Neural progenitor cell (in vitro differentiated cells): ENCODE measurements around the gene LMBRD2. TPM values are rescaled to one million over a fixed set of nuclear protein-coding genes. Genes with fewer than 3 reads are reported as not detected.

Experiments
- DNase-seq: peaks from one replicate; pipeline ENCODE4 v3.0.0-alpha.2; 2016; ENCODE audit warnings: low spot score
- H2AFZ ChIP-seq: fragments of 200-600 bp; sonication (generic); replicated peaks from 2 replicates; pipeline ENCODE4 v1.6.1; 2016; ENCODE audit warnings: antibody characterized with exemption
- H3F3A ChIP-seq: fragments of 200-600 bp; sonication (generic); 2 replicates; pipeline ENCODE4 v1.6.1; 2016; ENCODE audit warnings: antibody characterized with exemption, low read depth
- H3K27ac ChIP-seq: fragments of 200-600 bp; sonication (generic); 2 replicates; pipeline ENCODE4 v1.5.1; 2016; ENCODE audit warnings: mild to moderate bottlenecking
- H3K27me3 ChIP-seq: fragments of 200-600 bp; sonication (generic); 2 replicates; pipeline ENCODE4 v1.6.1; 2016; ENCODE audit warnings: mild to moderate bottlenecking, moderate library complexity
- H3K36me3 ChIP-seq: fragments of 200-600 bp; sonication (generic); 2 replicates; pipeline ENCODE4 v1.5.1; 2016
- H3K4me1 ChIP-seq: fragments of 200-600 bp; sonication (generic); 2 replicates; pipeline ENCODE4 v1.6.1; 2016; ENCODE audit warnings: mixed run types
- H3K4me2 ChIP-seq: fragments of 200-600 bp; sonication (generic); 2 replicates; pipeline ENCODE4 v1.6.1; 2016
- H3K4me3 ChIP-seq: fragments of 200-600 bp; sonication (generic); 2 replicates; pipeline ENCODE4 v1.5.1; 2016
- H3K79me2 ChIP-seq: fragments of 200-600 bp; sonication (generic); 2 replicates; pipeline ENCODE4 v1.6.1; 2016; ENCODE audit warnings: low read depth
- H3K9ac ChIP-seq: fragments of 200-600 bp; sonication (generic); 2 replicates; pipeline ENCODE4 v1.6.1; 2016
- H3K9me3 ChIP-seq: fragments of 200-600 bp; sonication (generic); 2 replicates; pipeline ENCODE4 v1.5.1; 2016; ENCODE audit warnings: low read depth
- H4K20me1 ChIP-seq: fragments of 200-600 bp; sonication (generic); 2 replicates; pipeline ENCODE4 v1.6.1; 2016; ENCODE audit warnings: low read depth
- H3K27ac Mint-ChIP-seq: 3 replicates; pipeline ENCODE4 v1.8.0; 2021; ENCODE audit warnings: mixed read lengths
- H3K27me3 Mint-ChIP-seq: 2 replicates; pipeline ENCODE4 v1.8.0; 2022; ENCODE audit warnings: low read depth, mild to moderate bottlenecking, inconsistent platforms, moderate library complexity, mixed read lengths; ENCODE audit not compliant: insufficient read depth
- H3K36me3 Mint-ChIP-seq: 3 replicates; pipeline ENCODE4 v1.8.0; 2021; ENCODE audit warnings: mixed read lengths
- H3K4me1 Mint-ChIP-seq: 3 replicates; pipeline ENCODE4 v1.8.0; 2021; ENCODE audit warnings: mixed read lengths
- H3K4me3 Mint-ChIP-seq: 3 replicates; pipeline ENCODE4 v1.8.0; 2021; ENCODE audit warnings: mild to moderate bottlenecking, moderate library complexity, mixed read lengths
- H3K9me3 Mint-ChIP-seq: 3 replicates; pipeline ENCODE4 v1.8.0; 2020; ENCODE audit warnings: mixed read lengths
- CTCF ChIP-seq: fragments of 200-600 bp; sonication (generic); IDR thresholded peaks from 2 replicates; pipeline ENCODE4 v1.5.1; 2017; ENCODE audit warnings: antibody characterized with exemption, mild to moderate bottlenecking
- EZH2 ChIP-seq: fragments of 200-600 bp; sonication (generic); IDR thresholded peaks from 2 replicates; pipeline ENCODE4 v1.6.1; 2017; ENCODE audit warnings: antibody characterized with exemption, mild to moderate bottlenecking, moderate library complexity
- EZH2phosphoT487 ChIP-seq: fragments of 200-600 bp; sonication (generic); IDR thresholded peaks from 2 replicates; pipeline ENCODE4 v1.6.1; 2017; ENCODE audit warnings: antibody characterized with exemption
- total RNA-seq: library from RNA; depleted of rRNA; stranded (reverse); fragments of >200 nt; gene quantifications from 2 replicates; pipeline ENCODE4 v1.2.3, GENCODE V29; 2015; ENCODE audit warnings: low replicate concordance

Gene LMBRD2
- total RNA-seq, 1 donor from 2014 or later: 11.8 TPM

- Histone ChIP-seq H3K27me3 (no peaks in the 10 kb centered on the region), H3K79me2 (no peaks in the 10 kb centered on the region), H2AFZ (peak overlapping the region; percentile 94), H3K9ac (no peak overlapping the region), H3K36me3 (no peaks in the 10 kb centered on the region), H3K4me1 (no peaks in the 10 kb centered on the region), H3K9me3 (no peaks in the 10 kb centered on the region), H3F3A (no peaks in the 10 kb centered on the region), H3K4me3 (no peak overlapping the region), H4K20me1 (no peaks in the 10 kb centered on the region), H3K4me2 (no peak overlapping the region), H3K27ac (no peak overlapping the region)
- Mint-ChIP-seq H3K27me3 (peaks cover 3% of the 10 kb centered on the region), H3K9me3 (no peaks in the 10 kb centered on the region), H3K4me3 (no peak overlapping the region), H3K27ac (no peak overlapping the region), H3K36me3 (no peaks in the 10 kb centered on the region), H3K4me1 (no peaks in the 10 kb centered on the region)
- peak; percentile 65 for DNase-seq
- TF ChIP-seq CTCF (peak; percentile 72), EZH2phosphoT487 (no peak)
These were observed 72.4 kb downstream of the LMBRD2 start for GRCh38 chr5:36079200-36079781.

- Histone ChIP-seq H3K4me2 (no peak overlapping the region), H3K4me3 (no peak overlapping the region), H3K79me2 (no peaks in the 10 kb centered on the region), H3K4me1 (peaks cover 5% of the 10 kb centered on the region), H4K20me1 (no peaks in the 10 kb centered on the region), H3K9ac (no peak overlapping the region), H3K27me3 (no peaks in the 10 kb centered on the region), H3F3A (no peaks in the 10 kb centered on the region), H3K36me3 (no peaks in the 10 kb centered on the region), H2AFZ (no peak overlapping the region), H3K27ac (no peak overlapping the region), H3K9me3 (no peaks in the 10 kb centered on the region)
- Mint-ChIP-seq H3K4me1 (no peaks in the 10 kb centered on the region), H3K27ac (no peak overlapping the region), H3K4me3 (no peak overlapping the region), H3K36me3 (no peaks in the 10 kb centered on the region), H3K27me3 (no peaks in the 10 kb centered on the region), H3K9me3 (no peaks in the 10 kb centered on the region)
- no peak for TF ChIP-seq EZH2phosphoT487
- TF ChIP-seq CTCF: no peak
- TF ChIP-seq EZH2: no peak
- DNase-seq: no peak
These were observed 73.3 kb downstream of the LMBRD2 start for GRCh38 chr5:36078430-36078829.

- peaks cover 2% of the 10 kb centered on the region for H3K27me3 Mint-ChIP-seq
- H3K27me3 ChIP-seq: no peaks in the 10 kb centered on the region
- no peaks in the 10 kb centered on the region for H3K79me2 ChIP-seq
- H4K20me1 ChIP-seq: no peaks in the 10 kb centered on the region
- peak; percentile 50 for DNase-seq
- H3K27ac ChIP-seq: no peak overlapping the region
- peak overlapping the region; percentile 44 for H2AFZ ChIP-seq
- no peak overlapping the region for H3K4me3 ChIP-seq
- H3K4me1 Mint-ChIP-seq: no peaks in the 10 kb centered on the region
- no peaks in the 10 kb centered on the region for H3F3A ChIP-seq
- no peaks in the 10 kb centered on the region for H3K9me3 ChIP-seq
- no peaks in the 10 kb centered on the region for H3K9me3 Mint-ChIP-seq
- TF ChIP-seq EZH2phosphoT487 (no peak), CTCF (peak; percentile 42), EZH2 (no peak)
- no peak overlapping the region for H3K4me3 Mint-ChIP-seq
- peaks cover 6% of the 10 kb centered on the region for H3K4me1 ChIP-seq
- H3K27ac Mint-ChIP-seq: no peak overlapping the region
- peak overlapping the region; percentile 18 for H3K4me2 ChIP-seq
- H3K9ac ChIP-seq: no peak overlapping the region
- H3K36me3 ChIP-seq: no peaks in the 10 kb centered on the region
- H3K36me3 Mint-ChIP-seq: no peaks in the 10 kb centered on the region
These were observed 78.0 kb downstream of the LMBRD2 start for GRCh38 chr5:36073595-36074216.
